Measurements from ENCODE around the gene ANKS1B.

DNA sequence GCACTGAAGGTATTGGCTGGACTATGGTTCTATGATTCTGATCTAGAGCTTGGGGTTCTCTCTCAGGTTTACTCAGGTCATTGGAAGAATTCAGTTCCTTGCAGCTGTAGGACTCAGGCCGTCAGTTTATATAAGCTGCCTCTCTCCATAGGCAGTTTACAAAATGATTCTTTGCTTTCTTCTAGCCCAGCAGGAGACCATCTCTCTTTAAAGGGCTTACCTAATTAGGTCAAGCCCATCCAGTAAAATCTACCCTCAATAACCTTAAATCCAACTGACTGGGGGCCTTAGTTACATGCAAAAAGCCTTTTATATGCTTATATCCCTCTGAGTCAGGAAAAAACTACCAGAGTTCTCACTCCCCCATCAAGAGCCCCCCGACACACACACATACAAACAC is 417.7 kb downstream of the ANKS1B start:
- TF ChIP-seq CTCF (IDR thresholded peaks at IDR 0.05), result no peak
- TF ChIP-seq POLR2A (IDR thresholded peaks at IDR 0.05), result no peak
